HAP-1 (cell line): ENCODE data around the gene ADORA2A.

Source experiments
- DNase-seq, 2 experiments: peaks; one replicate each; pipeline ENCODE4 v3.0.0-alpha.2; 2016 to 2020; ENCODE audit warnings: low spot score in 2 of 2
- H3K27me3 ChIP-seq: fragments of 250-450 bp; sonication (Bioruptor Pico); 2 replicates; pipeline ENCODE4 v1.5.1; 2020; ENCODE audit warnings: low read depth, mild to moderate bottlenecking, moderate library complexity
- H3K36me3 ChIP-seq: fragments of 250-450 bp; sonication (Bioruptor Pico); replicated peaks from 2 replicates; pipeline ENCODE4 v1.5.1; 2020; ENCODE audit warnings: mild to moderate bottlenecking
- H3K4me1 ChIP-seq: fragments of 250-450 bp; sonication (Bioruptor Pico); 2 replicates; pipeline ENCODE4 v1.5.1; 2020; ENCODE audit warnings: mild to moderate bottlenecking
- H3K4me3 ChIP-seq: fragments of 250-450 bp; sonication (Bioruptor Pico); 2 replicates; pipeline ENCODE4 v1.5.1; 2020; ENCODE audit warnings: mild to moderate bottlenecking, moderate library complexity
- H3K9me3 ChIP-seq: fragments of 250-450 bp; sonication (Bioruptor Pico); 2 replicates; pipeline ENCODE4 v1.5.1; 2020; ENCODE audit warnings: mild to moderate bottlenecking, moderate library complexity
- in situ Hi-C: fragments of 300-500 bp; cut with MboI; formaldehyde crosslinking; loops from 3 replicates; pipeline ENCODE4 v1.14.3; 2020; ENCODE audit warnings: low sequenced_read_pairs, inconsistent platforms, mixed read lengths

Gene ADORA2A

DNA sequence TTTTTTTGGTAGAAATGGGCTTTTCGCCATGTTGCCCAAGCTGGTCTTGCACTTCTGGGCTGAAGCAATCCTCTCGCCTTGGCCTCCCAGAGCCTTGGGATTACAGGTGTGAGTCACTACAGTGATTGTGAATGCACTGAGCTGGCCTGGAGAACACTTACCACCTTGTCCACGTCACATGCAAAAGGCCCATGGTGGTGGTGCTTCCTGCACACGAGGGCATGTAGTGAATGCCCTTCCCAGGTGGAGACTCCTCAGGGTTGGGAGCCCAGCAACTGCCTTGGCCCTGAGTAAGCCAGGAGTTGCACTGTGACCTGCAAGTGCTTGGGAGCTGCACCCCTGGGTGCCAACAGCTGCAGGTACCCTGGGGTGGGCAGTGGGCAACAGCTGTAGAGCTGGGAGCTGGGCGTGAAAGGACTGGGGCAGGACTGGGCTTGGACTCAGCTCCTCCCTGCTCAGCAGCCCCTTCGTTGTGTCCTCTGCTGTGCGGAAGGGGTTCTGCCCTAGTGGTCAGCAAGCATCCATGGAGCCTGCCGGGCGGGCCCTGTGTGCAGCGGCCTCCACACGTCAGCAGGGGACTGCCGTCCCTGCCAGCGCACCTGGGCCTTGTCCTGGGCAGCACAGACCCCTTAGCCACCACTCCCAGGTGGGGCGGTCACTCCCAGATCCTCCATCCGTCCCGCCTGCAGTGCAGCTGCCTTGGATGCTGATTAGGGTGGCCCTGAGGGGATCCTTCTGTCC, 9.3 kb upstream of the ADORA2A start:
- no peaks in the 10 kb centered on the region for H3K9me3 ChIP-seq
- in situ Hi-C loops = loop anchor here (10.0 kb wide), 1 partner anchor 107 kb away; no protein-coding TSS in a partner anchor
- H3K4me3 ChIP-seq = no peak overlapping the region
- no peaks in the 10 kb centered on the region for H3K27me3 ChIP-seq
- peaks cover 17% of the 10 kb centered on the region for H3K36me3 ChIP-seq
- no peaks in the 10 kb centered on the region for H3K4me1 ChIP-seq
- no peak for DNase-seq

DNA sequence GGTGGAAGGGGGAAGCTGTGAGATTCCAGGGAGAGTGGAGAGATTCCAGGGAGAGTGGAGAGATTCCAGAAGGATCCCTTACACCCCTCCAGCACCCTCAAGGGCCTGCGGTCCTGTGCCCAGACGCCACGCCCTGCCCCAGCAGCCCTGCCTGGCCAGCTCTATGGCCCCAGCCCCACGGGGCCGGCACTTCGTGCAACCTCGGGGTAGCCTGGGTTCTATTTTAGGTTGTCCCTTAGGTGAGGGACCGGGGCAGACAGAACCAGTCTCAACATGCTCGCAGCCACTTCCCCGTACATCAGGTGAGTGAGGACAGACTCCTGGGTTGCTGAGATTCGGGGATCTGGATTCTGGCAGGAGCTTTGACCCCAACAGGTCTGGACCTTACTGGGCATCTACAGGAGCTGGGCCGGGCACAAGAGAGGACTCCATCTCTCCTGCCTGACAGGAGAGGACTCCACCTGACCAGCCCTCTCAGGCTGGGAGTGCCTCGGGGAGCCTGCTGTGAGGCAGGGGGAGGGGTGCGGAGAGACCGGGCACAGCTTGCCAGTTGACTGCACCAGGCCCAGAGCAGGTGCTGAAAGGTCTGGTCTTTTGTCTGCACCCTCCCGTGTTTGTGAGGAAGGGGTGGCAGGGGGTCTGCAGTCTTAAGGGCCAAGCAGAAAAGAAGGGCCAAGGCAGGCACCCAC, 8.5 kb upstream of the ADORA2A start:
- no peak for DNase-seq
- Histone ChIP-seq H3K4me1 (no peaks in the 10 kb centered on the region), H3K27me3 (no peaks in the 10 kb centered on the region), H3K9me3 (no peaks in the 10 kb centered on the region), H3K36me3 (peaks cover 11% of the 10 kb centered on the region; the same call in 1 of the 2 replicates), H3K4me3 (no peak overlapping the region)
- in situ Hi-C loops = loop anchor here (10.0 kb wide), 1 partner anchor 106 kb away; no protein-coding TSS in a partner anchor

DNA sequence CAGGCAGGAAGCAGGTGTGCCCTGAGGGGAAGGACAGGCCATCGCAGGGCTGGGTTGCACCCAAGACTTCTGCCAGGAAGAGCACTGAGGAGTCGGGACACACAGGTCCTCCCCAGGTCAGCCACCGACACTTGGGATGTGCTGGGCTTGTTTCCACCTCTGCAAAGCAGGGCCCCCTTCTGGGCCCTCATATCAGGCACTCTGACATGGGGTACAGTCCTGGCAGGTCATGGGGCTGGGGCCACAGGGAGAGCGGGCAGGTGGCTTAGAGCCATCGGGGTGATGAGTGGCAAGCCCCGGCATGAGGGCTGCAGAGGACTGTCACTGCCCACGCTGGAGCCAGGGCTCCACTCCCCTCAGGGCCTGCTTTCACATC, 7.9 kb upstream of the ADORA2A start:
- Histone ChIP-seq H3K4me3 (no peak overlapping the region), H3K27me3 (no peaks in the 10 kb centered on the region), H3K4me1 (peaks cover 3% of the 10 kb centered on the region; the same call in 1 of the 2 replicates), H3K9me3 (no peaks in the 10 kb centered on the region), H3K36me3 (peaks cover 5% of the 10 kb centered on the region; the same call in 1 of the 2 replicates)
- DNase-seq = no peak
- in situ Hi-C loops = loop anchor here (10.0 kb wide), 1 partner anchor 105 kb away; no protein-coding TSS in a partner anchor

DNA sequence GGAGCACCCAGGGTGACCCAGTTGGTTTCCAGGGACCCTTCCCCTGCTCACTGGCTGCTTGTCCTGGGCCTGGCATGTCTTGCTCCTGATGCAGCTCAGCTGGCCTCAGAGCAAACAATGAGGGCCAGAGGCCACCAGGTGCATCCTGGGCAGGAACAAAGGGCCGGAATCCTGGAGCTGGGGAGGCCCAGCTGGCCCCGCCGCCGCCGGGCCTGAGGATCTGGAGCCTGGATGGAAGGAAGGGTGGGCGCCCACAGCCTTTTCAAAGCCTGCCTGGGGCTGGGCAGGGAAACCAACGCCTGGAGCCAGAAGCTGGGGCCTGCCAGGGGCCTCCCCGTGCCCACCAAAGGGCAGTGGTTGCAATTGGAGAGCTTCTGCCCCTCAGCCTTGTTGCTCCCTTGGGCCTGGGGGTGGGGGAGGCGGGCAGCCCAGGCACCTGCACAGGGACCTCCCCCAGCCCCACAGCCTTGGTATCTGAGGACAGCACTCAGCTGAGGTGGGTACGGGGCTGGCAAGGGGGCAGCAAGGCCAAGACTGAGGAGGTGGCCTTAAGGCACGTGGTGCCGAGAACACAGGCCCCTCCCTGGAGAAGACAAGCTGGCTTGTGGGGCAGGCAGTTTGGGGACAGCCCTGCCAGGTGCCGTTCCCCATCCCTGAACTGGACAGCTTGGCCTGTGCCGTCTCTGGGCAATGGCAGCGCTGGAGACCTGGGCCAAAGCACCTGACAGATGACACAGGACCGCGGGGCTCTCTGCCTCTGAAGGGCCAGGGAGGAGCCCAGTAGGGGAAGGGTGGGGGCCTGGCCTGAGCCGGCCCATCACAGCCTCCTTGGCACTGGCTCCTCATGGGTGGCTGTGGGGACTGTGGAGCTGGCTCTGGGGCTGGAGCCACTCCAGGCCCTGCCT, 7.1 kb upstream of the ADORA2A start:
- in situ Hi-C loops = no loop called here
- H3K36me3 ChIP-seq = no peaks in the 10 kb centered on the region
- H3K27me3 ChIP-seq = no peaks in the 10 kb centered on the region
- no peak for DNase-seq
- H3K4me1 ChIP-seq = peaks cover 4% of the 10 kb centered on the region; the same call in 1 of the 2 replicates
- H3K9me3 ChIP-seq = no peaks in the 10 kb centered on the region
- H3K4me3 ChIP-seq = no peak overlapping the region

DNA sequence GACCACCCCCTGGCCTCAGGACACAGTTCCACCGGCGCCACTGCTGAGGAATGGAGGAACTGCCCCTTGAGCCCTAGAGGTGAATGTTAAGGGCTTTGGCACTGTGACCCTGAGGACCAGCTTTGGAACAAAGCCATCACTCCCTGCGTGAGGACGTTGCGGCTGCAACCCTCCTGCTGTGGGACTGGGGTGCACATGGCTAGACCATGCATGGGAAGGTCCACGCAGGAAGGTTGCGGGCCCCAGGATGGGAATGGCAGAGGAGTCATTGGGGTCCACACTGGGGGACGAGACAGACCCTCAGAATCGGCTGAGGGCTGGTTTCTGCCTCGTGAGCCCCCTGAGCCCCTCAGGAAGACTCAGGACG, 6.4 kb upstream of the ADORA2A start:
- peaks cover 4% of the 10 kb centered on the region; the same call in 1 of the 2 replicates for H3K4me1 ChIP-seq
- H3K9me3 ChIP-seq = no peaks in the 10 kb centered on the region
- no peak overlapping the region for H3K4me3 ChIP-seq
- no peaks in the 10 kb centered on the region for H3K36me3 ChIP-seq
- in situ Hi-C loops = no loop called here
- no peak for DNase-seq
- no peaks in the 10 kb centered on the region for H3K27me3 ChIP-seq

DNA sequence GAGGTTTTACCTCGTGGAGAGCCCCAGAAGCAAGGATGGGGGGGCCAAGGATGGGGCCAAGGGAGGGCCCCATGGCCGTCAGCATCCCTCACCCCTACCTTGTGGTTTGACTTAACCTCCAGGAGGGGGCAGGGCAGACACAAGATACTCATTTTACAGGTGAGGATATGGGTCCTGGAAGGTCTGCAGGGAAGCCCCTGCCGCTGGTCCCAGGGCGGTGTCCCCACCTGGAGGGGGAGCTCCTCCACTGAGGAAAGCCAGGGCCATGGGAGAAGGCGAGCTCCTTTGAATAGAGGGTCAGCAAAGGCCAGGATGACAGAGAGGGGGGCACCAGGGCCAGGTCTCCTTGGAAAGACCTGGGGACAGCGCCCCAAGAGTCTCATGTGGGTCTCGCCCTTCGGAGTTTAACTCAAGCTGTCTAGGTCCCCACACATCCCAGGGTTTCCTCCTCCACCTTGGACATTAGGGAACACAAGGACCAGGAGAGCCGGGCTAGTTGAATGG, 5.9 kb upstream of the ADORA2A start:
- H3K27me3 ChIP-seq = no peaks in the 10 kb centered on the region
- peak in 1 of 2 experiments; percentile 47 for DNase-seq
- H3K4me3 ChIP-seq = no peak overlapping the region
- H3K4me1 ChIP-seq = peaks cover 4% of the 10 kb centered on the region; the same call in 1 of the 2 replicates
- in situ Hi-C loops = no loop called here
- no peaks in the 10 kb centered on the region for H3K9me3 ChIP-seq
- no peaks in the 10 kb centered on the region for H3K36me3 ChIP-seq

DNA sequence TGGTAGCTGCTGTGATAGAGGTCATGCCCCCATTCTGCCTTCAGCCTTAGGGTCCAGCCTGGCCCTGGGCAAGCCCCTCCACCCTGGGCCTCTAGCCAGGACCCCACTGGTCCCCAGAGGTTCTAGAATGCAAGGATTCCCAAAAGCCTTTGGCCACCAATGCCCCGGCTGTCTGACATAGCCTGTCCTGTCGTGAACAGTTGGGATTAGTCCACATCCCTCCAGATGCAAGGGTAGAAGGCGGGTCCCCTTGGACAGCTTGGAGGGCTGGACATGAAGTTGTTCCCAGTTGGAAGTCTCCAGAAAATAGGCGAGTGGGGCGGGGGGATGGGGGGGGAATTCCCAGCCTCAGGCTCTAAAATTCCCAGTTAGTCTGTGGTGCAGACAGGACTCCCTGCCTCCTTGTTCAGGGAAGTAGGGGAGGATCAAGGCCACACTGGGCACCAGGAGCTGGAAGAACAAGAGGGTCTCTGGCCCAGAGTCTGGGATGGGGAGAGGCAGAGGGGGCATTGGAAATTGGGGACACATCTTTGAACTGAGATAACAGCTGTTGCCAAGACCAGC, 5.2 kb upstream of the ADORA2A start:
- Histone ChIP-seq H3K36me3 (no peaks in the 10 kb centered on the region), H3K4me1 (peaks cover 4% of the 10 kb centered on the region; the same call in 1 of the 2 replicates), H3K9me3 (no peaks in the 10 kb centered on the region), H3K27me3 (no peaks in the 10 kb centered on the region), H3K4me3 (no peak overlapping the region)
- in situ Hi-C loops = no loop called here
- no peak for DNase-seq

DNA sequence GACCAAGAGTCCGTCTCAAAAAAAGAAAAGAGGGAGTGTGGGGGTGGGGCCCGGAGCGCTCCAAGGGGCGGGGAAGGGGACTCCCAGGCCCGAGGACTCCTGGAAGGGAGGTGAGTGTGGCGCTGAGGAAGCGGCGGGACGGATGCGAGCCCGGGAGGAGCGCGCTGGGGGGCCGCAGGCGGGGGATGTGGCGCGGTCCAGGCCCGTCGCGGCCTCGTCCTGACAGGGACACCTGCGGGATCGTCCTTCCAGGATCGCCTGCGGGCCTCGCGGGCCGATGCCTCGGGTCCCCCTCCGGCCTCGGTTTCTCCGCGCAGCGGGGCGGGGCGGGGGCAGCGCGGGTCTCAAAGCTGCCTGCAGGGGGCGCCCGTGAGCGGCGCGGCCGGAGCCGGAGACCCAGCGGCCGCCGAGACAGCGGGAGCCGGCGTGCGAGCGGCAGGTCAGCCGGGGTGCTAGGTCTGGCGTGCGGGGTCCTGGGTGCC, 3.8 kb upstream of the ADORA2A start:
- Histone ChIP-seq H3K4me3 (peak overlapping the region; percentile 48), H3K9me3 (no peaks in the 10 kb centered on the region), H3K36me3 (no peaks in the 10 kb centered on the region), H3K4me1 (peaks cover 4% of the 10 kb centered on the region; the same call in 1 of the 2 replicates), H3K27me3 (no peaks in the 10 kb centered on the region)
- DNase-seq = peak; percentile 24 to 77
- in situ Hi-C loops = no loop called here

DNA sequence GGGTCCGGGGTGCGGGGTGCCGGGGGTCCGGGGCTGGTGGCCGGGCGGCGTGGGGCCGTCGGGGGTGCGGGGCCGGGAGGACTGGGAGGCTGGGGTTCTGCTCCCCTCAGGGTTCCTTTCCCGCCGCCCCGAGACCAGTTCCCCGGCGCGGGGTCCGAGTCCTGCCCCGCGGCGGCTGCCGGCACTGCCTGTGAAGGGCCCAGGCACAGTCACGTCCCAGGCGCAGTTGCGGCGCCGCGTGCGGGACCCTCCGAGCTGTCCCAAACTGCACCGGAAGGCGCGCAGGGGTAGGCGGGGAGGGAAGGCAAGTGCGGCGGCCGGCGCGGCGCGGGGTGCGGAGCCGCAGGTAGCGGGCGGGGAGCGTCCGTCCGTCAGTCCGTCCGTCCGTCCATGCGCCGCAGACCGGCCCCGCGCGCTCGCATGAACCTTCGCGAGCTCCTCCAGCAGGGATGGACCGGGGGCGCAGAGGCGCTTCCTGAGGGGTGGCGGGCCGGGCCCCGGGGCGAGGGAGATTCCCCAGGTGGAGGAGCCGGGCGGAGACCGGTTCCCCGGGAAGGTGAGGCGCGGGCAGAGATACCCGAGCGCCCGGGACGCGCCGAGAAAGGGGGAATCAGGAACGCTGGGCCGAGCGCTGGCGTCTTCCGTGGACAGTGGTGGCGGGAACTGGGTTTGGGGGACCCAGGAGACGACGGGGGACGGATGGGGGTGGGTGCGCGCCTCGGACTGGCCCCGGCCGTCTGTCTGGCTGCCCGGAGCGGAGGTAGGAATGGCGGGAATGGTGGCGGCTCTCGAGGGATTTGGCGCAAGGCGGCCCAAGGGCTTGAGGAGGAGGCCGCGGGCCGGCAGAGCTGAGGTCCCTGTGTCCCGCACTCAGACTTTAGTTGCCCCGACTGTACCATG, 3.1 kb upstream of the ADORA2A start:
- DNase-seq = peak in 1 of 2 experiments; percentile 46
- H3K27me3 ChIP-seq = no peaks in the 10 kb centered on the region
- H3K4me1 ChIP-seq = peaks cover 4% of the 10 kb centered on the region; the same call in 1 of the 2 replicates
- H3K4me3 ChIP-seq = peak overlapping the region; percentile 48
- no peaks in the 10 kb centered on the region for H3K36me3 ChIP-seq
- no peaks in the 10 kb centered on the region for H3K9me3 ChIP-seq
- in situ Hi-C loops = no loop called here

DNA sequence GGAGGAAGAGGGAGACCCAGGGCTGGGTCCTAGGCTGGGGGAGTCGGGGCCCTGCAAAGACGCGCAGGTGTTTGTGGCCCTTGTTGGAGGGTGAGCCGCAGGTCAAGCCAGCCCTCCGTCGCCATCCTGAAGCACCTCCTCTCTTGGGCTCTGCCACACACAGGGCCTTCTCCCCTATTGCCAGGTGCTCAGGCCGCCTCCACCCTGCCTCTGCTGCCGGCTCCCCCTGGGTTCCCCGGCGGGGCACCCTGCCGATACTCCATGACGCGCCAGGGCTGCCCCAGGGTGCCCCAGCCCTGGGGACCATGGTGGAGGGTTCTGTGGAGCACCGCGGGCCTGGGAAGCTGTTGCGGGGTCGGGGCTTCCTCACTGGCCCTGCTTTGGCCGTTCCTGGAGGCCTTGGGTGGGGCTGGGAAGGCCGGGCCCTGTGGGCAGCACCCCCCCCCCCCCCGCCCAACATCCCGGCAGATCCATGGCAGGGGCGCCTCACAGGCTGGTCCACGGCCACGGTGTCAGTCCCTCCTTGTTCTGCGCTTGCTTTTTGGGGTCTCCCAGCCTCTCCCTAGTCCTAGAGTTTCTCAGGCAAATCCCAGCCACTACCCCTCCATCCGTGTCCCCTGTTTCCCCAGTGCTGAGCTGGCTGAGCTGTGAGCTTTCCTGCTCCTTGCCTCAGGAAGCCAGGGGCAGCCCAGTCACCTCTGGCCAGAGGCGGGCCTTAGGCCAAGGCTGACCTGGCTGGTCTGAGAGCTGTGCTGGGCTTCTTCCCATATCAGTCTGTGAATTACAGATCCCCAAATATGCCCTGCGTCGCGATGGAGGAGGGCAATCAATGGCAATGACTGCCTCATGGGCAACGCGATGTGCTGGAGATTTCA, 2.3 kb upstream of the ADORA2A start:
- Histone ChIP-seq H3K9me3 (no peaks in the 10 kb centered on the region), H3K4me3 (no peak overlapping the region), H3K36me3 (no peaks in the 10 kb centered on the region), H3K27me3 (no peaks in the 10 kb centered on the region), H3K4me1 (peaks cover 4% of the 10 kb centered on the region; the same call in 1 of the 2 replicates)
- in situ Hi-C loops = no loop called here
- DNase-seq = no peak

DNA sequence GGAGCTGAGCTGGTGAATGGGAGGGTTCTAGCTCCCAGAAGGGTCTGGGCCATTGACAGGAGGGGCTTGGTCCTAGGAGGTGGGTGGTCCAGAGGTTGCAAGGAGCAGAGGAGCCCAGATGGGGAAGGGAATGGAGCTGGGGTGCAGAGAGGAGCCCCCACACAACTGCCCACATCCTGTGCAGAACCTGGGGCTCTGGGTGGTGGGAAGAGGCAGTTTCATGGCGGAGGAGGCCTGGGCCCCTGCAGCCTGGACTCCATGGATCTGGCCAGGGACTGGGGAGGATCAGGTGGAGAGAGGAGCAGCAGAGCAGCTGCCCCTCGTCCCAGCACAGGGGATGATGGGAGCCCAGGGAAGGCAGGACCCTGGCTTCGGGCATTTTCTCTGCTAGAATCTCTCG, 963 bp upstream of the ADORA2A start:
- in situ Hi-C loops = no loop called here

More for the DNA sequence above, 963 bp upstream of the ADORA2A start:
- Histone ChIP-seq H3K4me1 (peaks cover 4% of the 10 kb centered on the region; the same call in 1 of the 2 replicates), H3K4me3 (no peak overlapping the region), H3K27me3 (no peaks in the 10 kb centered on the region), H3K36me3 (no peaks in the 10 kb centered on the region), H3K9me3 (no peaks in the 10 kb centered on the region)
- DNase-seq = no peak
